ENCODE results near the gene COL8A2. TPM values are rescaled to one million over a fixed set of nuclear protein-coding genes. Genes with fewer than 3 reads are reported as not detected.

The COL8A2 gene
- total RNA-seq, 2 donors from 2014 or later: 7.9 to 10.7 TPM

DNA sequence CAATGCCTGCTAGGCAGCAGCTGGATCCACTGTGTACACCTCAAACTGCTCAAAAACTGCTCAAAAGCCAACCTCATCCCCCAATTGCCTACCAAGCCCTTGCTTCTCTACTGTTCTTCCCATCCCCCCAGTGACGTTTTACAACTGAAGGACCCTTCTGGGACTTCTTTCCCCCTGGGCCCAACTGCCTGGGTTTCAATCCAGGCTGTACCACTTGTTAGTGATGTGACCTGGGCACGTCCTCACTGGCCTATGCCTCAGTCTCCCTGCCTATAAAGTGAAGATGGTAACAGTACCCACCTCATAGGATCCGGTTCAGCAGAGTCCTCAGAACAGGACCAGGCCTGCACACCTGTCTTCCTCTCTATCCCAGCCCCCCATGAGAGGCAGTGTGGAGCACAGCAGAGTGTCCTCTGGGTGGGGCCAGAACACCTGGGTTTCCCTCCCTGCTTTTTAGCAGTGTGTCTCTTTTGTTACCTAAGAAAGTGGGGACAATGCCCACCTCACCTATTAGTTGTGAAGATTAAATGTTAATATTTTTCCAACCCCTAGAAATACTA lies 43.0 kb downstream of the COL8A2 start:
- H3K27me3 ChIP-seq (replicated peaks; ENCODE audit: insufficient read depth): no peaks in the 10 kb centered on the region
- 31% methylated on average over 3 of the region's 3 CpGs for WGBS
- H3K27ac ChIP-seq: no peak overlapping the region
- no peak for DNase-seq (ENCODE audit: low spot score)
- no peak for TF ChIP-seq POLR2AphosphoS5 (IDR thresholded peaks at IDR 0.05)
- TF ChIP-seq CTCF (IDR thresholded peaks at IDR 0.05): no peak
- no peak for TF ChIP-seq POLR2A (IDR thresholded peaks at IDR 0.05)
- intact Hi-C loops (cut with DNase I): no loop called here
- peaks cover 6% of the 10 kb centered on the region for H3K4me1 ChIP-seq (replicated peaks)
- no peaks in the 10 kb centered on the region for H3K9me3 ChIP-seq
- no peak overlapping the region for H3K4me3 ChIP-seq
- no peaks in the 10 kb centered on the region for H3K36me3 ChIP-seq

GRCh38 chr1:36080801-36081200 lies 44.2 kb downstream of the COL8A2 start:
- Histone ChIP-seq H3K36me3 (no peaks in the 10 kb centered on the region), H3K4me3 (no peak overlapping the region), H3K4me1 (replicated peaks) (peaks cover 6% of the 10 kb centered on the region), H3K9me3 (no peaks in the 10 kb centered on the region), H3K27me3 (replicated peaks; ENCODE audit: insufficient read depth) (no peaks in the 10 kb centered on the region), H3K27ac (no peak overlapping the region)
- intact Hi-C loops (cut with DNase I): no loop called here
- no peak for DNase-seq (ENCODE audit: low spot score)
- no peak for TF ChIP-seq POLR2AphosphoS5 (IDR thresholded peaks at IDR 0.05)
- TF ChIP-seq POLR2A (IDR thresholded peaks at IDR 0.05): no peak
- no peak for TF ChIP-seq CTCF (IDR thresholded peaks at IDR 0.05)
- 78% methylated on average over 6 of the region's 6 CpGs for WGBS

DNA sequence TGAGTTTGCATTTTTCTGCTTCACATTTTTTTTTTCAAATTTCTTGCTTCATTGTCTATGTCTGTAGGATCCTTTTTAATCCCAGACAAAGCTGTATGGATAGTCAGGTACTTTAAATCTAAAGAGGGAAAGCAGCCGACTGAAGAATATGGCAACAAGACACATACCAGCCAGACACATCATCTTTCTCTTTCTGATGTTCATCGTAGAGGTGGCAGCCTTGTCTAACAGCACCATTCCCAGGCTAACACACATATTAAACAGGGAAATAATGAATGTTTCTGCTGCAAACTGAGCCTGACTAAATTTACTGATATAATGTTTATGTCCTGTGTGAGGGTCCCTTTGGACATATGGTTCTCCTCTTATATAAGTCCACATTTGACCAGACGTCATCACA lies 44.8 kb downstream of the COL8A2 start:
- H3K9me3 ChIP-seq: no peaks in the 10 kb centered on the region
- H3K27ac ChIP-seq: no peak overlapping the region
- DNase-seq (ENCODE audit: low spot score): no peak
- H3K4me3 ChIP-seq: no peak overlapping the region
- H3K27me3 ChIP-seq (replicated peaks; ENCODE audit: insufficient read depth): no peaks in the 10 kb centered on the region
- intact Hi-C loops (cut with DNase I): no loop called here
- peaks cover 6% of the 10 kb centered on the region for H3K4me1 ChIP-seq (replicated peaks)
- 65% methylated on average over 3 of the region's 3 CpGs for WGBS
- TF ChIP-seq CTCF (IDR thresholded peaks at IDR 0.05) (no peak), POLR2AphosphoS5 (IDR thresholded peaks at IDR 0.05) (no peak), POLR2A (IDR thresholded peaks at IDR 0.05) (no peak)
- no peaks in the 10 kb centered on the region for H3K36me3 ChIP-seq

DNA sequence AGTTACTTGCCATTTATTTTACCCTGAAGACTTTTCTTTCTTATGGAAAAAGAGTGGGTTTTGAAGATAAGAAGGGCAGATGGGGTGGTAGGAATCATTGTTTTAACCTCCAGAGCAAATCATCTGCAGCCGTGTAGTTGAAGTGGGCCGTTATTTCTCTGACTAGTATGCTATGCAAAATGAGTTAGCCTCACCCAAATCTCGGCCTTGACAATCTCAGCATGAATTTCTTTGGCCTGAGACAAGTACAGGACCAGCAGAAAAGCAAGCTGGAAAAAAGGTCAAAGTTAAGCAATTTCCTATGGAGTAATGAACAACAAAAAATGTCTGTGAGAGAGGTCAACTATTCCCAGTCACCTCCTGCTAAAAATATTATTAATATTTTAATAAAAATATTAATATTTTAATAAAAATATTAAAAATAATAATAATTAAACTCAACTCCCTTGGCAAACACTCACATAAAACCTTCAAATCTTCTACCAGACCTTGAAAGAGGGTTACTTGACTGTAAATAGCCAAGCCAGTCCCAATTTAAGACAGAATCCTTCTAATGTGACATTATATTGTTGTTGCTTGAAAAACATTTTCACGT lies 47.9 kb downstream of the COL8A2 start:
- WGBS: 68% methylated on average over 4 of the region's 4 CpGs
- intact Hi-C loops (cut with DNase I): no loop called here
- H3K36me3 ChIP-seq: no peaks in the 10 kb centered on the region
- no peak for TF ChIP-seq CTCF (IDR thresholded peaks at IDR 0.05)
- no peak for TF ChIP-seq POLR2AphosphoS5 (IDR thresholded peaks at IDR 0.05)
- no peak for TF ChIP-seq POLR2A (IDR thresholded peaks at IDR 0.05)
- H3K4me1 ChIP-seq (replicated peaks): no peaks in the 10 kb centered on the region
- H3K9me3 ChIP-seq: no peaks in the 10 kb centered on the region
- no peak overlapping the region for H3K4me3 ChIP-seq
- H3K27ac ChIP-seq: no peak overlapping the region
- no peak for DNase-seq (ENCODE audit: low spot score)
- no peaks in the 10 kb centered on the region for H3K27me3 ChIP-seq (replicated peaks; ENCODE audit: insufficient read depth)

GRCh38 chr1:36070349-36070748 lies 54.7 kb downstream of the COL8A2 start:
- H3K4me1 ChIP-seq (replicated peaks): no peaks in the 10 kb centered on the region
- no peaks in the 10 kb centered on the region for H3K27me3 ChIP-seq (replicated peaks; ENCODE audit: insufficient read depth)
- H3K27ac ChIP-seq: no peak overlapping the region
- TF ChIP-seq CTCF (IDR thresholded peaks at IDR 0.05): no peak
- TF ChIP-seq POLR2A (IDR thresholded peaks at IDR 0.05): no peak
- no peak for TF ChIP-seq POLR2AphosphoS5 (IDR thresholded peaks at IDR 0.05)
- 71% methylated on average over 2 of the region's 2 CpGs for WGBS
- intact Hi-C loops (cut with DNase I): no loop called here
- H3K4me3 ChIP-seq: no peak overlapping the region
- no peaks in the 10 kb centered on the region for H3K9me3 ChIP-seq
- no peak for DNase-seq (ENCODE audit: low spot score)
- no peaks in the 10 kb centered on the region for H3K36me3 ChIP-seq

Measured in prostate gland (tissue), 2 donors.